Activated CD4-positive, alpha-beta T cell treated with anti-CD3 and anti-CD28 coated beads, Interleukin-2, amount 50 U/mL, for 4 hours (primary cell): ENCODE data around the gene ABHD17A.
A peak's percentile ranks its signal among the peaks of the same experiment; 100 is the strongest.

Source experiments
- DNase-seq, 2 experiments: peaks; one replicate each; pipeline ENCODE4 v3.0.0-alpha.2; 2020

ABHD17A gene

DNA sequence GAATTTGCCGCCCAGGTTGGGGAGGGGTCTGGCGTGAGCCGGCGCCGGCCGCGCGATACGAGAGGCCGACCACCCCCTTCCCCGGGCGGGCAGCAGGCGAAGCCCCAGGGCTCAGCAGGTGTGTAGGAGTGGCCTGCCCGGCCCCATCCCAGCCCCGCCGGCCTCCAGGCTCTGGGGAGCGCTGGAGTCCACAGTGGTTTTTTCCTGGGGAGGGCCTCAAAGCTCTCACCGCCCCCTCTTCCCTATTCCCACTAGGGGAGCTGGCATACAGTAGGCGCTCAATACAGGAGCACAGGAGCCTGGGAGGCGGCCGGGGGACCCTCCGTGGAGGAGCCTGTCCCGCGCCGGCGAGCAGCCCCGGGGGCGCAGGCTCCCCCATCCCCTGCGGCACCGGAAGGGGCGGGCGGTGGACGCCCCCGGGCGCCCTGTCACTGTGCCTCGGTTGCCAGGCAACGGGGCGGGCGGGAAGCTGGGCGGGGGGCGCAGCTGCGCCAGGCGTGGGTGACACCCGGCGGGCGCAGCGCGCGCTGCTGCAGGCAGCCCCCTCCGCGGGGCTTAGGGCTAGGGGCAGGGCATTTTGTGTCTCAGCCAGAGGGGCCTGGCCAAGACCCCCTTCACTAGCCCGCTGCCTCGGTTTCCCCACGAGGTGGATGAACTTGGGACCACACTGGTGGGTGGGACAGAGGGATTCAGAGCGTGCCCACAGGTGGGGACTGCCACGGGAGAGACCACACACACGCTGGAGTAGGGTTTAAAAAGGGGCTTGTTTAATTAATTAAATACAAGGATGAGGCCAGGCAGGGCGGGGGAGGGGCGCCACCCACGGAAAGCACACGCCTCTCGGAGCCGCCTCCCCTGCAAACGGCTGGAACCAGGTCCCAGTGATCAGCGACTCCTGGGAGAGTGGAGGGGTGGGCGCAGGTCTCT, 33.4 kb downstream of the ABHD17A start:
- DNase-seq = peak; percentile 59 to 64

DNA sequence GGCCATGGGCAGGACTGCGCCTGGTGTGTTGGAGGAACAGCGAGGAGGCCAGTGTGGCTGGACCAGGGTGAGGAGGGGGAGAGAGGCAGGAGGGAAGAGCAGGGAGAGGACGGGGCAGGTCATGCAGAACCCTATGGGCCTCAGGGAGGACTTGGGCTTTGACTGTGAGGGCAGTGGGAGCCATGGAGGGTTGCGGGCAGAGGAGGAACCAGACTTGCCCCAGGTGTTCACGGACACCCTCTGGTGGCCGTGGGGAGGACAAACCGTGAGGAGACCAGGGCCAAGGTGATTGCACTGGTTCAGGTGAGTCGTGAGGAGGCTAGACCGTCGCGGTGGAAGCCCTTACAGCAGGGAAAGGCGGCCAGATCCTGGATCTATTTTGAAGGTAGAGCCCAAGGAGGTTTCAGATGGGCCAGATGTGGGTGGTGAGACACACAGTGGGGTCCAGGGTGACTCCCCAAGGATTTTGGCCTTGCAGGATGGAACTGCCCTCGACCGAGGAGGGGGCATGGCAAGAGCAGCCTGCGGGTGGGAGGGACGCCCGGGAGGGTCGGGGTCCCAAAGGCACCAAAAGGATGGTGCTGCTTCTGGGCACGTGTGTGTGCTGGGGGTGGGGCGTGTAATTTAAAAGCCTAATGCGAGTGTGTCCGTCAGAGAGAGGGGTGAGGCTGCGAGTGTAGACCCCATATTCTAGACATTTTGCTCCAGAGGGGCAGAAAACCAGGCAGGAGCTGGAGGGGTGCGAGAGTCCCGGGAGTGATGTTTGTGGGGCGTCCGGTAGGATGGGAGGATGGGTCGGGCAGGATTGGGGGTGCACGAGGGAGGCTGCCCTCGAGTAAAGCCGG, 34.3 kb downstream of the ABHD17A start:
- DNase-seq = no peak

DNA sequence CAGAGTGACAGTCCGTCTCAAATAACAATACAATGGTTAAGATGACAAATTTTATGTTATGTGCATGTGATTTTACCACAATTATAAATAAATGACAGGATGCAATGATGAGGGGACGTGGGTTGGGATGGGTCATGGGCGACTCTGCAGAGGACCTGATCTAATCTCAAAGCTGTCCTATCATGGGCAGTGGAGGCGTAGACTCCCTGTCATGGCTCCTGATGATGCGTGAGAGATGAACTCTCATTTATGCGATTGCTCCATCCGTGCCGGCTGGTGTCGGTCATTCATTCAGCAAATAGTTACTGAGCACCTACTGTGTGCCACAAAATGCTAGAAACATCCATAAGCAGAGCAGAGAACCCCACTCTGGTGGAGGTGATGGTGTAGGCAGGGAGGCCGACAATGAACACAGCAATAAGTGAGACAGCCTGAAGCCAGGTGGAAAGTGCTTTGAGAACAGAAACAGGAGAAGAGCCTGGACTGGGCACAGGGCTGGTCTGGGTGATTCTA, 35.4 kb downstream of the ABHD17A start:
- no peak for DNase-seq

DNA sequence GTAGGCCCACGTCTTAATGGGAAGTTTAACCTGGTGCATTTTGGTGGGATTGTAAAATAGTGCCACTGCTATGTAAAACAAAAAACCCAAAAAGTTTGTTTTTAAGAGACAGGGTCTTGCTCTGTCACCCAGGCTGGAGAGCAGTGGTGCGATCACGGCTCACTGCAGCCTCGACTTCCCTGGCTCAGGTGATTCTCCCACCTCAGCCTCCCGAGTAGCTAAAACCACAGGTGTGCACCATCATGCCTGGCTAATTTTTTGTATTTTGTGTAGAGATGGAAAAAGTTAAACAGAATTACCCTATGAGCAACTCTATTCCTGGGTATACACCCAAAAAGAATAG, 36.2 kb downstream of the ABHD17A start:
- no peak for DNase-seq

DNA sequence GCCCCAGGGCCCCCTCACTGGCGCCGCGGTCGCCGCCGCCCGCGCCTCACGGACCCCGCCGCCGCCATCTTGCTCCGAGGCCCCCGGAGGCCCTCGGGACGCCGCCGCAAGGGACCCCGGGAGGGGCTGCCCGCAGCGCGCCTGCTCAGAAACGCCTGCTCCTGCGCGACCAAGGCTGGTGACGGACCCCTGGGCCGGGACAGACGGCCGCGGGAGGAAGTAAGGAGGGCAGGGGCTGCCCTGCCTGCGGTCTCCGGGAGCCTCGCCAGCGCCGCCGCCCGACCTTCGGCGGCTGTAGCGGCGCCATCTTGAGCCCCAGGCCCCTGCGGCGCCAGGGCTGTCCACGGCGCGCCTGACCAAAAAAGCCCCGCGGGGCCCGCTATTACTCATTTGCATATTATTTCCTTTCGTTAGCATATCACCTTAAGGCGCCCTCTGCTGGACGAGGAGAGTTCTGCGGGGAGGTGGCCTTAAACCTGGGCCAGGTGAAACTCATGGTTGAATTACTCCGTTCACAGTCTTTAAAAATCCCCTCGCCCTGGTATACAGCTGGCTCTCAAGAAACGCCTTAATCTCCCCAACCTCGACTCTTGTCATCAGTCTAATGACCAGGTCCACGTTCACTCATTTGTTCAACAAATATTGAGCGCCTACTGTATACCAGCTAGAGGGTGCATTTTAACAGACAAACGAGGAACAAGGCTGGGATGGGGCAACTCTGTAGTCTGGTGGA, 36.7 kb downstream of the ABHD17A start, which contains the start of gene REXO1:
Gene REXO1 (minus strand): TSS at position 85 of the 733 bp plus-strand sequence. CDS start 125 bp downstream, outside the sequence.
- DNase-seq = peak; percentile 98 to 99

DNA sequence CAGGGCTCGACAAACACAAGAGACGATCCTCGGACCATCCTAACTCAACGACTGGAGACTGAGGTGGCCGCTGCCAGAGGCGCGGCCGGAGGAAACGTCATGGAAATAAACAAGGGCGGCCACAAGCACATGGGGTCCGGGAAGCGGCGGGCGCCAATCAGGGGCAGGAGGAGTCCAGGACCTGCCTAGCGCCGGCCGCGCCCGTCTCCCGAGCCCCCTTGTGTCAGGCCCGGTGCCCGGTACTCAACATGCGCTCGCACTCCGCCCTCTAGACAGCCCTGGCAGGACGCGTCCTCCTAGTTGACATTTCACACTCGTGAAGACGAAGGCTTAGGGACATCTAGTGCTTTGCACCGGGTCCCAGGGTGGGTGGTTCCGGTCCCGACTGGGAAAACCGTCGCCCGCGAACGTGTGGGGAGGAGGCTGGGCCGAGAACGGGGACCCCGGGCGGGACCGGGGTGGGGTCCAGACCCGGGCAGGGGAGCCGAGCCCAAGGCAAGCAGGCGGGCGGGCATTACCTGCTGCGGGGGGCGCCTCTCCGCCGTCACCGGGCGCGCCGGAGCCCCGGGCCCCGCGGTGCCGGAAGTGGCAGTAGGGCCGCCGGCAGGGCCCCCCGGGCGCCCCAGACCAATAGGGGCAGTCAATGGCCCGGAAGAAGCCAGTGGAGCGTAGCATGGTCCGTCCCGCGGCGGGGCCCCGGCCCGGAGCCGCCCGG, 37.5 kb downstream of the ABHD17A start:
- DNase-seq = no peak

DNA sequence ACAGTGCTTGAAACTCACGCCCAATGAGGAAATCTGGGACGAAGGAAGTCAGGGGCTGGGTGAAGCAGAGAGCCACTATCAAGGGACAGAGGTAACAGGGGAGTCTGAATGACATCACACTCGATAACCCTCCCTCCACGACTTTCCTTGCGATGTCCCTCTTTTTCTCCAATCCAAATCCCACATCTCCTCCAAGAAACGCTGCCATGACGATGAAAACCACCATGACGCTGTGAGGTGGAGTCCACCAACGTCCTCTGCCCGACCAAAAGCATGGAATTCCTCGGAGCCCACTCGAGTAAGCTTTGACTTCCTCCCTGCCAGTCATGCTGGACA, 38.0 kb downstream of the ABHD17A start:
- no peak for DNase-seq

DNA sequence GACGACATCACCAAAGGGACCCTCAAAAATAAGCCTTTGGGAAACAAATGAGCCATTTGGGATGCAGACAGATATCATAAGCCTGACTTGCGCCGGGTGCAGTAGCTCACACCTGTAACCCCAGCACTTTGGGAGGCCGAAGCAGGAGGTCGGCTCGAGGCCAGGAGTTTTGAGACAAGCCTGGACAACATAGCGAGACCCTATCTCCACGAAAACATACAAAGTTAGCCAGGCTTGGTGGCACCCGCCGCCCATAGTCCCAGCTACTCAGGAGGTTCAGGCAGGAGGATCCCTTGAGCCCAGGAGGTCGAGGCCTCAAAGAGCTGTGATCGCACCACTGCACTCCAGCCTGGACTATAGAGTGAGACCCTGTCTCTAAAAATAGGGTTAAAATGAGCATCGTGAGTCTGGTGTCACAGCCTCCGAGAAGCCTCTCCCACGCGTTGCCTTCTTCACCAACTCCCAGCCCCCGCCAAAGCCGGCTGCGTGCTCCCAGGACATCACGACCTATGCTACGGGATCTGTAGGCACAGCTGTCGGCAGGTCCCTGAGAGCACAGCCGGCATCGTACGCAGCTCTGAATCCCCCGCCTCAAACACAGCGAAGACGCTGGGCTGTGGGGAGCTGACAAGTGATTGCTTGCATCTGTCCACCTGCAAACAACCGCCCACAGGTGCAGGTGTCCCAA, 38.6 kb downstream of the ABHD17A start:
- DNase-seq = no peak

DNA sequence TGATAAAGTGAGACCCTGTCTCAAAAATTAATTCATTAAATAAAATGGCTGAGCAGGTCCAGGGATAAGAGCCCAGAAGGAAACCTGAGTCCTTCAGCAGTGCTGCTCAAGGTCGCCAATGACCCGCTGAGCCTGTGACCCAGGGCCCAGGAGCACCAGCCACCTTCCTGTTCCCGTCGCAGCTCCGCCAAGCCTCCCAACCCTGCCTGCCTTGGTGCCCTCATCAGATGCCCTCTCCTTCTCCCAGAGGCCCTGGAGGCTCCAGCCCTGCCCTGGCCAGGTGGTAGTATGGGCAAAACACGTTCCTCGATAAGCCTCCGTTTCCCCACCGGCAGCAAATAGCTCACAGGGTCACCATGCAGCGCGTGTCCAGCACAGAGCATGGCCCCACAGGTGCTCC, 39.7 kb downstream of the ABHD17A start:
- no peak for DNase-seq

DNA sequence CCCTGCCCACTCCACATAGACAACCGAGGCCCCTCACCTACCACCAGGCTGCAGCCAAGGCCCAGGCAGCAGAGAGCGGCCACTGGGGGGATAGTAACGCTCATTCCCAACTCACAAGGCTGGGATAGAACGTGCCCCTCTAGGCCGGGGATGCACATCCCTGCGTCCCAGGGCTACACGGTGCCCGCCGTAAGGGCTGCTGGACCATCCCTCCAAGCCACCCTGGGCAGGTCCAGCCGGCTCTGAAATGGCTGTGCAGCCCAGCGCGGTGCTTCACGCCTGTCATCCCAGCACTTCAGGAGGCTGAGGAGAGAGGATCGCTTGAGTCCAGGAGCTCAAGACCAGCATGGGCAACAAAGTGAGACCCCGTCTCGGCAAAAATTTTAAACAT, 40.2 kb downstream of the ABHD17A start:
- no peak for DNase-seq

DNA sequence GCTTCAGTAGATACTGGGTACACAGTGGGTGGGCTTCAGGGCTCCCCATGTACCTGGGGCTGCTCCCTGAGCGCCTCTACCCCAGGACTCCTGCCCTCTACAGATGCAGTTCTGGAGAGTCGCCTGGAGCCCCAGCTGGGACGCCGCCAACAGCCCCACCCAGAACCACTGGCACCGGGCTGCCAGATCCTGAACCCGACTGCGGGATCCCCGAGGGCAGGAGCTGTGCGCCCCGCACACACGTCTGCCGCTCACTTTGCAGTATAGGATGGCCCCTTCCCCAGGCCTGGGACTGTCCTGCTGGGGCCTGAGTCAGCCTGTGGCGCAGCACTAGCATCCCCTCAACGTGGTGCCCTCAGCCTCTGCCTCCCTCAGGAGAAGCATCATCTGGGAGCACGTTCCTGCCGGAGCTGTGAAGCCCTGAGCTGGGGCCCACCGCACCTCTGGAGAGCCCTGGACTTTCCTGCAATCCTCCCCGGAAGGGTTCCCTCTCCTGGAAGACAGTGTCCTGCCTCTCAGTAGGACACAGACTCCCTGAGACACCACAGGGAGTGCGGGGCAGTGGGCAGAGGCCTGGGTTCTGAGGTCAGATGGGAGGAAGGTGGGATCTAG, 40.7 kb downstream of the ABHD17A start:
- DNase-seq = no peak

DNA sequence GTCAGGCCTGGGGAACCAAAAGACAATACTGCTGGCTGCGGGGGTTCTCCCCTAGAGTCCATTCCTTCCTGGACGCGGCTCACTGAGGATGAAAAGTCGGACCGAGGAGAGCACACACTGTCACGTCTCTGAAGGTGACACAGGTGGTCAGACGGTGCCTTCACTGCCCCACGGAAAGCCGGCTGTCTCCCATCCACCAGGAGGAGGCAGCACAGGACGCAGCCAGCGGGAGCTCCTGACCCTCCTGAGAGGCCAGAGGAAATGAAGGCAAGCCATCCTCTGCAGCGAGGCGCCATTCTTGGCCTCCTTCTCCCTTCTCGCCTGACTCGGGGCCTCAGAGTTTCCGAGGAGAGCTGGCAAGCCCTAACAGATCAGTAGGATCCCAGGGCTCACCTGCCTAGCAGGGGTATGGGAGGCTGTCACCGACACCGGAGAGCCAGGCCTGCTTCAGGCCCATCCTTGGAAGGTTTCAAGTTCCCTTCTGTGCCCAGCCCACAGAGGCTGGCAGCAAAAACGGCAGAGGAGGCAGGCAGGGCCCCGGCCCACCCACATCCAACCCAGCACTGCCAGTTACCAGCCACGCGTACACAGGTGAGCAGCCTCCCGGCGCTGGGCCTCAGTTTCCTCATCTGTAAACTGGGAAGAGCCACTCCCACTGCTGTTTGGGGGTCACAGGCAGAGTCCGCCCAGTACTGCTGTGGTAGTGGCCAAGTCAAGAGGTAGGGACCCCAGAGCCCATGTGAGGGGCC, 41.5 kb downstream of the ABHD17A start:
- no peak for DNase-seq

DNA sequence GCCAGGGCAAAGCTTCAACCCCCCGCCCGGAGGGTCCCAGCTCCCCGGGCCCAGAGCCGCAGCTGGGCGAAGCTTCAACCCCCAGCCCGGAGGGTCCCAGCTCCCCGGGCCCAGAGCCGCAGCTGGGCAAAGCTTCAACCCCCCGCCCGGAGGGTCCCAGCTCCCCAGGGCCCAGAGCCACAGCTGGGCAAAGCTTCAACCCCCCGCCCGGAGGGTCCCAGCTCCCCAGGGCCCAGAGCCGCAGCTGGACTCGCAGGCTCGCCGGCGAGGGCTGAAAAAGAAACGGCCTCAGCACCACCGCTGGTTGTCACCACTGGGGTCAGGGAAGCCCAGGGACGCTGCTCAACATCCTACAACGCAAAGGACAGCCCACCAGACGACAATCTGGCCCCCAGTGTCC, 42.2 kb downstream of the ABHD17A start:
- no peak for DNase-seq

DNA sequence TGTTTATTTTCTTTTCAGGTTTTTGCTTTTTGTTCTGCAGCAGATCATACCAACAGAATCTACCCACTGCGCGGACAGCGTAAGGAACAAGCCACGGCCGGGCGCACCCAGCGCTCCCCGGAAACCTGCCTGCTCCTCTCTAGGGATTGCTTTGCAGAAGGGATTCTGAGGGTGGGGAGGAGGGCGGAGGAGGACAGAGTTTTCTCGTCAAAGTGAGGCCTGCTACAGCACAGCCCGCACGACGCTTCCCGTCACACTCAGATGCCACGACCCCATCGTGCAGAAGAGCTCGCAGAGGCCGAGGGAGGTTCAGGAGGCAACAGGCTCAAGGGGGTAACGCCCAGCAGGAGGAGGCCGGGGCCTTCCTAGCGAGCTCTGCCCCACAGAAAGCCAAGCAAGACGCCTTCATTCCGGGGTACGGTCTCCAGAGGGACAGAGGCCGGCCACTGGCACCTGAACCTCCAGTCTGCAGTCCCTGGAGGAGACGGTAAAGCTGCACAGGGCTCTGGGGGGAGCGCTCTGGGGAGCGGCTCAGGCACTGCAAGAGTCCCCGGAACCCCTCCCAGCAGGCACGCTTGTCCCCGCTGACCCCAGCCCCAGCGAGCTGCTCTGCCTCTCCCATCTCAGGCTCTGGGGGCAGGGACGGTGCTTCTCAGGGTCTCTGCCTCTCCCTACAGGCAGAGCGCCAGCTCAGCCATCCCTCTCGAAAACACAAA, 43.9 kb downstream of the ABHD17A start:
- DNase-seq = no peak

DNA sequence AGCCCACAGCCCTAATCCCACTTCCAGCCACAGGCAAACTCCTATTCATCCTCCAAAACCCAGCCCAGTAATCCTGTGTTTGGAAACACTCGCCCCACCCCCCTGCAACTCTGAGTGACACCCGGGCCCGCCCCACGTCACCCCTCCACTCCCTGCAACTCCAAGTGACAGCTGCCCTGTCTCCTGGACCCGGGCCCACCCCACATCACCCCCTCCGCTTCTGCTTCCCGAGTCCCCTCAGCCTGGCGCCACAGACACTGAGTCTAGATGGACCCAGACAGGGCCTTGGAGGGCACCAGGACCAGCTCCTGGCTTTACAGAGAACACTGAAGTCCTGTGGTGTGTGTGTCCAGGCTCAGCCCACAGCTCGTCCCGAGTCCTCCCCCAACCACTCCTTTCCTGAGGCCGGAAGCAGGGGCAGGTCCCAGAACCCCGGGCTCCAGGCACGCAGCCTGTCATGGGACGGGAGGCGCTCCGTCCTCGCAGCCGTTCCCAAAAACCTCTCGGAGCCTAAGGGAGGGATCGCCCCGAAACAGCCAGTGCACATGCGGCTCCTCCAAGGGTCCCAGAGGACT, 44.7 kb downstream of the ABHD17A start:
- no peak for DNase-seq

DNA sequence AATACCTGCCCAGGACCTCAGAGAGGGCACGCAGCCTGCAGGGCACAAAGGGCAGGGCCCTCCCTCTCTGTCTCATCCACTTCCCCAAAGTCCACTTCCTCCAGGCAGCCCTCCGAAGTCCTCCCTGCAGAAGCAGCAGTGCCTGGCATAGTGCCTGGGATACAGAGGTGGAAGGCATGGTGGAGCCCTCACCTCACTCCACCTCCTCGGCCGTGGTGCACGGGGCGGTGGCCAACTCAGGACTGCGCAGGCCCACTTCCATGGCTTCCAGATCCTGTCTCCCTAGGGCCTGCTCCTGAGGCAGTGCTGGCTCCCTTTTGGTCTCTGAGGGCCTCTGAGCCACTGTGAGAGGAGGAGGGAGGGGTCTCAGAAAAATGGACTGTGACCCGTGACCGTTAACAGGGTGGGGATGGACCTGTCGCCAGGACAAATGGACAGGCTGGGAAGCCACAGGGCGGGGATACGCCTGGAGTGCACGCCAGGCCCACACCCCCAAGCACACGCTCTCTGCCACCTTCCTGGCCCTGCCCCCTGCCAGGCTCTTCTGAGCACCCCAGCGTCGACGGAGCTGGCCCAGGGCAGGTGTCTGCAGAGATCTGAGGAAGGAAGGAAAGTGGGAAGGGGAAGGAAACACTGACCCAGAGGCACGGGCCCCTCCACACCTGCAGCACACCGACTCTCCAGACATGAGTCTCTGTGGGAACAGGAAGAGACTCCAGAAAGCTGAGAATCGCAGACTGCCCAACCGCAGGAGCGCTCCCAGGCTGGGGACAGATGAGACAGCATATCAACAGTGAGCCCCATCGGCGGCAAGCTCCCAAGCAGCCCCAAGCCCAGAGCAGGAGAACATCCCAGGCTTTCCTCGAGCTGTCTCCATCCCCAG, 45.4 kb downstream of the ABHD17A start:
- DNase-seq = no peak

DNA sequence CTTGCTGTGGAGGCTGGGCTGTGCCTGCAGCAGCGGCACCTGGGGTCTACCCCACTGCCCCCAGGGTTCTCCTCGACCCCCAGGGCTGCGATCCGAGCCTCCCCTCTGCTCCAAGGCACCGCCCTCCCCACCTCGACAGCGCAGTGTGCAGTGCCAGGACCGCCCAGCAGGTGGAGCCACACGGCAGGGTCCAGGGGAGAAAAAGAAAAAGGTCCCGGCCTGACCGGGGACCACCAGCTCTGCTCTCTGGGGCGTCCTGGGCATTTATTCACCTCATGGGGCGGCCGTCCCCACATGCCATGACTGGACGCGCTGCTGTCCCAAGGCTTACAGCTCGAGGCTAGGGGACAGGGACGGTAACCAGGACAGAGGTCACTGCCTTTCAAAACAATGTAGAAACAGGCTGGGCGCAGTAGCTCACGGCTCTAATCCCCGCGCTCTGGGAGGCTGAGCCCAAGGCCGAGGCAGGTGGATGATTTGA, 47.6 kb downstream of the ABHD17A start:
- peak; percentile 44 to 57 for DNase-seq

DNA sequence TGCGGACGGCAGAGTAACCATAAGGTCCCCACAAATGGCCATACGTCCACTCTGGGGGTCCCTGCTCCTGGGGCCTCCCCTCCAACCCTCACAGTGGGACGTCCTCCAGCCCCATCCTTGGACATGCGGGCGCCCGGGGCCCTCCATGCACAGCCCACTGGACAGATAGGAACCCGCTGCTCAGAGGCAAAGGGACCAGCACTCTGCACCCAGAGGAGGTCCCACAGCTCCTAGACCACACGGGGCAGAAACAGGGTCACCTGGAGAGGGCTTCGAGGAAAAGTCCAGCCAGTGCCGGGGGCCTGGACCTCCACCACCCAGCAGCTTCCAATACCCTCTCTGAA, 48.1 kb downstream of the ABHD17A start:
- DNase-seq = no peak
